ENCODE measurements around the gene RETREG3. TPM values are rescaled to one million over a fixed set of nuclear protein-coding genes. Genes with fewer than 3 reads are reported as not detected.

Gene RETREG3
- polyA plus RNA-seq, 2 of the 4 experiments (the other 2 are of a cell fraction) = 24.2 to 28.3 TPM

DNA sequence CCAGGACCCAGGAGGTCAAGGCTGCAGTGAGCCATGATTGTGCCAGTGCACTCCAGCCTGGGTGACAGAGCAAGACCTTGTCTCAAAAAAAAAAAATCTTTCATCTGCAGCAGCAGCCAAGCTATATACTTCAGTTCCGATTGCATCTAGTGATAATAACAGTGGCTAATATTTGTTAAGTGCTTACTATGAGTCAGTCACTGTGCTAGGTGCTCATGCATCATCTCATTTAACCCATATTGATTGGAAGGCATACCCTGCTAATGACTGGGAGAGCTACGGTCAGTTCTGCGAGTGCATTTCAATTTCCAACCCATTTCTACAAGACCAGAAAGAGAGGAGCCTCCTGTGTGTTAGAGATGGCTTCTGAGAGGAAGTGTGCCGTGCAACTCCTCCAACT is 42.2 kb upstream of the RETREG3 start:
- H3K4me3 ChIP-seq = no peak overlapping the region
- 77% methylated on average over 4 of the region's 4 CpGs for WGBS (ENCODE audit: missing lambda C conversion rate)
- ATAC-seq (no peak; a peak in 1 of 6 replicates), FAIRE-seq (no peak), DNase-seq (ENCODE audit: low read depth in 1 of 2, low spot score in 1 of 2) (no peak)
- TF ChIP-seq RFX5 (IDR thresholded peaks at IDR 0.05) = no peak
- H3K4me2 ChIP-seq = no peak overlapping the region
- no peak overlapping the region for H3K27ac ChIP-seq
- no peaks in the 10 kb centered on the region for H3K9me3 ChIP-seq
- POLR2A ChIA-PET = interaction anchor here (0.6 to 0.7 kb wide), 3 partner anchors 12 to 28 kb away, joined by 3 to 6 read pairs (median 3); partner anchors contain the start of gene PLEKHH3
- H3K4me1 ChIP-seq = no peaks in the 10 kb centered on the region
- CTCF ChIA-PET = interaction anchor here (0.7 to 2.1 kb wide), 5 partner anchors 27 to 73 kb away, joined by 3 to 9 read pairs (median 4); no protein-coding TSS in a partner anchor

DNA sequence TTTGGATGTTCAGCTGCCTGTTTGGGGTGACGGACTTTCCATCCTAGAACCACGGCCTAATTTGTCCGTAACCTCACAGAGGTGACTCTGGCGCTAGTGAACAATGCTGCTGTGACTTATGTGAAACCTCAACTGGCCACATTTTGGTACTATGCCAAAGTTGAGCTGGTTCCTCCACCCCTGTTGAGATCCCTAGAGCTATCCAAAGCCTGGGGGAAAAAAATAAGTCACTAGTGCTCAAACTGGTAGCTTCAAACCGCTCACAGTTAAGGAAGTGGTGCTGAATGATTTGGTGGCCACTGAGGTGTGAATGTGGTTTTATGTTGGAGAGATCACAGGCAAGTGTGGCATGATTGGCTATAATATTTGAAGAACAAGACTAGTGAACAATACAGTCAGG is 38.6 kb upstream of the RETREG3 start:
- Histone ChIP-seq H3K27ac (no peak overlapping the region), H3K4me1 (no peaks in the 10 kb centered on the region), H3K9me3 (no peaks in the 10 kb centered on the region), H3K4me2 (no peak overlapping the region), H3K4me3 (no peak overlapping the region)
- ATAC-seq (0 out of 6 replicates have a peak, but pooled peaks of 1 of the 2 experiments have one; percentile 39), FAIRE-seq (no peak), DNase-seq (ENCODE audit: low read depth in 1 of 2, low spot score in 1 of 2) (no peak)
- ChIA-PET CTCF (interaction anchor here (0.6 to 2.4 kb wide), 10 partner anchors 11 to 673 kb away, joined by 3 to 8 read pairs (median 4); partner anchors contain the start of gene TUBG2), POLR2A (no interaction called here)
- WGBS (ENCODE audit: missing lambda C conversion rate) = 90% methylated on average over 5 of the region's 5 CpGs
- no peak for TF ChIP-seq MAFK (IDR thresholded peaks at IDR 0.05; ENCODE audit: partially characterized antibody)
- TF ChIP-seq HOXB13 (CRISPR knock-in tag; IDR thresholded peaks at IDR 0.05; ENCODE audit: low read depth) = no peak
- no peak for TF ChIP-seq TP53 (CRISPR knock-in tag; IDR thresholded peaks at IDR 0.05)
- no peak for TF ChIP-seq ZFP36 (IDR thresholded peaks at IDR 0.05; ENCODE audit: borderline replicate concordance, partially characterized antibody)
- TF ChIP-seq HOXA7 (CRISPR knock-in tag; IDR thresholded peaks at IDR 0.05) = no peak
- no peak for TF ChIP-seq RAD21 (conservative IDR thresholded peaks at IDR 0.05 in 1 of 2, IDR thresholded peaks at IDR 0.05 in 1 of 2)
- no peak for TF ChIP-seq FOXS1 (CRISPR knock-in tag; IDR thresholded peaks at IDR 0.05)
- no peak for TF ChIP-seq GATA3 (IDR thresholded peaks at IDR 0.05; ENCODE audit: borderline replicate concordance)
- no peak for TF ChIP-seq EHMT2 (IDR thresholded peaks at IDR 0.05; ENCODE audit: low read depth)
- TF ChIP-seq, protein P1, sequence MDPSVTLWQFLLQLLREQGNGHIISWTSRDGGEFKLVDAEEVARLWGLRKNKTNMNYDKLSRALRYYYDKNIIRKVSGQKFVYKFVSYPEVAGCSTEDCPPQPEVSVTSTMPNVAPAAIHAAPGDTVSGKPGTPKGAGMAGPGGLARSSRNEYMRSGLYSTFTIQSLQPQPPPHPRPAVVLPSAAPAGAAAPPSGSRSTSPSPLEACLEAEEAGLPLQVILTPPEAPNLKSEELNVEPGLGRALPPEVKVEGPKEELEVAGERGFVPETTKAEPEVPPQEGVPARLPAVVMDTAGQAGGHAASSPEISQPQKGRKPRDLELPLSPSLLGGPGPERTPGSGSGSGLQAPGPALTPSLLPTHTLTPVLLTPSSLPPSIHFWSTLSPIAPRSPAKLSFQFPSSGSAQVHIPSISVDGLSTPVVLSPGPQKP (IDR thresholded peaks at IDR 0.05; ENCODE audit: low read depth, low read length) = no peak
- no peak for TF ChIP-seq RNF2 (IDR thresholded peaks at IDR 0.05; ENCODE audit: borderline replicate concordance, low read depth)
- TF ChIP-seq JUNB (IDR thresholded peaks at IDR 0.05) = no peak
- no peak for TF ChIP-seq SMC3 (IDR thresholded peaks at IDR 0.05)
- TF ChIP-seq EP300 (IDR thresholded peaks at IDR 0.05) = no peak
- TF ChIP-seq, protein P2, sequence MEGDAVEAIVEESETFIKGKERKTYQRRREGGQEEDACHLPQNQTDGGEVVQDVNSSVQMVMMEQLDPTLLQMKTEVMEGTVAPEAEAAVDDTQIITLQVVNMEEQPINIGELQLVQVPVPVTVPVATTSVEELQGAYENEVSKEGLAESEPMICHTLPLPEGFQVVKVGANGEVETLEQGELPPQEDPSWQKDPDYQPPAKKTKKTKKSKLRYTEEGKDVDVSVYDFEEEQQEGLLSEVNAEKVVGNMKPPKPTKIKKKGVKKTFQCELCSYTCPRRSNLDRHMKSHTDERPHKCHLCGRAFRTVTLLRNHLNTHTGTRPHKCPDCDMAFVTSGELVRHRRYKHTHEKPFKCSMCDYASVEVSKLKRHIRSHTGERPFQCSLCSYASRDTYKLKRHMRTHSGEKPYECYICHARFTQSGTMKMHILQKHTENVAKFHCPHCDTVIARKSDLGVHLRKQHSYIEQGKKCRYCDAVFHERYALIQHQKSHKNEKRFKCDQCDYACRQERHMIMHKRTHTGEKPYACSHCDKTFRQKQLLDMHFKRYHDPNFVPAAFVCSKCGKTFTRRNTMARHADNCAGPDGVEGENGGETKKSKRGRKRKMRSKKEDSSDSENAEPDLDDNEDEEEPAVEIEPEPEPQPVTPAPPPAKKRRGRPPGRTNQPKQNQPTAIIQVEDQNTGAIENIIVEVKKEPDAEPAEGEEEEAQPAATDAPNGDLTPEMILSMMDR (IDR thresholded peaks at IDR 0.05) = no peak
- TF ChIP-seq, protein P3, sequence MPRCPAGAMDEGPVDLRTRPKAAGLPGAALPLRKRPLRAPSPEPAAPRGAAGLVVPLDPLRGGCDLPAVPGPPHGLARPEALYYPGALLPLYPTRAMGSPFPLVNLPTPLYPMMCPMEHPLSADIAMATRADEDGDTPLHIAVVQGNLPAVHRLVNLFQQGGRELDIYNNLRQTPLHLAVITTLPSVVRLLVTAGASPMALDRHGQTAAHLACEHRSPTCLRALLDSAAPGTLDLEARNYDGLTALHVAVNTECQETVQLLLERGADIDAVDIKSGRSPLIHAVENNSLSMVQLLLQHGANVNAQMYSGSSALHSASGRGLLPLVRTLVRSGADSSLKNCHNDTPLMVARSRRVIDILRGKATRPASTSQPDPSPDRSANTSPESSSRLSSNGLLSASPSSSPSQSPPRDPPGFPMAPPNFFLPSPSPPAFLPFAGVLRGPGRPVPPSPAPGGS (IDR thresholded peaks at IDR 0.05) = no peak
- no peak for TF ChIP-seq ESRRA (IDR thresholded peaks at IDR 0.05; ENCODE audit: borderline replicate concordance, low read length)

DNA sequence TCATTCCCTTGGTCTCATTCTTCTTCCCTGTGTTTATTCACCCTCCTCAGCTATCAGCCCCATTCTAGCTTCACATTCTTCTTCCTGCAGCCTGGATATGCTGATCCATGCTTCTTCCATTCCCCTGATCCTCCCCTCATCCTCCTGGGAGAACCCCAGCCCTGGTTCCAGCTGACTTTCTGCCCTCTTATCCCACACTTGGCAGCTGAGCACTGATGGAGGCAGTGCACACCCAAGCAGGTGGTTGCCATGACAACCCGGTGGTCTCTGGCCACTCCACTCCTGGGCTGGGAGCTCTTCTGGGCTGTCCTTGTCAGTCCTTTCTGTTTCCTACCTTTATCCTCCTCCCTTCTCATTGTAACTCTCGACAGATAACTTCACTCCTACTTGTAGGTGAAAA is 33.2 kb upstream of the RETREG3 start:
- no peak overlapping the region for H3K27ac ChIP-seq
- FAIRE-seq = no peak
- 10% methylated on average over 2 of the region's 2 CpGs for WGBS (ENCODE audit: missing lambda C conversion rate)
- no peak overlapping the region for H3K4me3 ChIP-seq
- no peaks in the 10 kb centered on the region for H3K9me3 ChIP-seq
- H3K4me1 ChIP-seq = no peaks in the 10 kb centered on the region
- TF ChIP-seq CHD4 (IDR thresholded peaks at IDR 0.05; ENCODE audit: borderline replicate concordance) = no peak
- no peak for TF ChIP-seq ESRRA (IDR thresholded peaks at IDR 0.05; ENCODE audit: borderline replicate concordance, low read length)
- TF ChIP-seq BHLHE40 (IDR thresholded peaks at IDR 0.05; ENCODE audit: low read depth, low read length) = no peak
- TF ChIP-seq SMC3 (IDR thresholded peaks at IDR 0.05) = no peak
- TF ChIP-seq MYC (IDR thresholded peaks at IDR 0.05; ENCODE audit: borderline replicate concordance, low read length) = no peak
- no peak for TF ChIP-seq NFE2L2 (conservative IDR thresholded peaks at IDR 0.05; ENCODE audit: low read length)
- DNase-seq (ENCODE audit: low read depth in 1 of 2, low spot score in 1 of 2) = no peak
- ATAC-seq = peak; percentile 32 to 44; a peak in 2 of 6 replicates
- ChIA-PET CTCF (interaction anchor here (1.4 to 1.6 kb wide), 2 partner anchors 24 to 64 kb away, joined by 3 to 6 read pairs; partner anchors contain the start of gene PSMC3IP), POLR2A (no interaction called here)
- H3K4me2 ChIP-seq = no peak overlapping the region
